Calu3 (cell line): ENCODE data around the gene KRAS. TPM values are rescaled to one million over a fixed set of nuclear protein-coding genes. Genes with fewer than 3 reads are reported as not detected.

ENCODE experiments used
- BruUV-seq: library from RNA; stranded (reverse); fragments of 400-500 nt; replicated peaks from 2 replicates; lab custom pipeline; 2021; lab: Mats Ljungman, UMichigan
- CTCF ChIA-PET: fragments of 300-600 bp; sonication (Branson Sonifier 250); formaldehyde crosslinking; loops from one replicate; lab custom pipeline; 2022; ENCODE audit warnings: antibody characterized with exemption; lab: Charles Lee
- DNase-seq: peaks from one replicate; pipeline ENCODE4 v3.0.0; 2022
- H3K27ac Mint-ChIP-seq: one replicate; pipeline ENCODE4 v1.8.0; 2022; ENCODE audit warnings: mixed read lengths; ENCODE audit not compliant: unreplicated experiment
- H3K27me3 Mint-ChIP-seq: one replicate; pipeline ENCODE4 v1.8.0; 2022; ENCODE audit warnings: mixed read lengths; ENCODE audit not compliant: unreplicated experiment
- H3K36me3 Mint-ChIP-seq: one replicate; pipeline ENCODE4 v1.8.0; 2022; ENCODE audit warnings: mild to moderate bottlenecking, moderate library complexity, mixed read lengths; ENCODE audit not compliant: insufficient read depth, unreplicated experiment
- H3K4me1 Mint-ChIP-seq: one replicate; pipeline ENCODE4 v1.8.0; 2022; ENCODE audit warnings: mild to moderate bottlenecking, low read depth, mixed read lengths; ENCODE audit not compliant: unreplicated experiment
- H3K4me3 Mint-ChIP-seq: one replicate; pipeline ENCODE4 v1.8.0; 2022; ENCODE audit warnings: mild to moderate bottlenecking, low read depth, moderate library complexity, mixed read lengths; ENCODE audit not compliant: unreplicated experiment
- H3K9me3 Mint-ChIP-seq: one replicate; pipeline ENCODE4 v1.8.0; 2022; ENCODE audit warnings: low read depth, mixed read lengths; ENCODE audit not compliant: unreplicated experiment
- intact Hi-C: fragments of 100-400 bp; cut with micrococcal nuclease; formaldehyde crosslinking; loops from one replicate; pipeline ENCODE4 v1.10.0; 2022; ENCODE audit not compliant: unreplicated experiment
- total RNA-seq: library from RNA; stranded (reverse); gene quantifications from 2 replicates; pipeline ENCODE4 v1.2.3, GENCODE V29; 2022
- TF ChIP-seq, protein P1 (sequence below): fragments of 200-600 bp; IDR thresholded peaks from one replicate; pipeline ENCODE4 v1.8.0; 2022; ENCODE audit warnings: antibody characterized with exemption; ENCODE audit not compliant: unreplicated experiment

The KRAS gene
- total RNA-seq, 1 experiment from 2014 or later: 35.2 TPM

DNA sequence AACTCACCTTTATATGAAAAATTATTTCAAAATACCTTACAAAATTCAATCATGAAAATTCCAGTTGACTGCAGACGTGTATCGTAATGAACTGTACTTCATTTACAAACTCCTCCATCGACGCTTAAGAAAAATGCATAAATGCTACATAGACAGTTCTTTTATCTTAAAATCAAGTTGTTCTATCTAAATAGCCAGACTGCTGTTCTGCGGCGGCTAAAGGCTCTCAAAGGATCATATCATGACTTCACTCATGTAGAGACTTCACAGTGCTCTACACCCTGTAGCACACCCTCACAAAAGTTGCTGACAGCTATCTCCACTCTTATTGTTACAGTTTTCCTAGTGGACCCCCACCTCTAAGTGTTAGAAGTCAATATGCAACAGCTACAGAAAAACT, 5.2 kb downstream of the KRAS start:
- H3K9me3 Mint-ChIP-seq: no peaks in the 10 kb centered on the region
- H3K4me1 Mint-ChIP-seq: peaks cover 8% of the 10 kb centered on the region
- DNase-seq: no peak
- H3K4me3 Mint-ChIP-seq: no peak overlapping the region
- no peak overlapping the region for H3K27ac Mint-ChIP-seq
- no peaks in the 10 kb centered on the region for H3K27me3 Mint-ChIP-seq
- no TSS peak for BruUV-seq
- TF ChIP-seq, protein P1, sequence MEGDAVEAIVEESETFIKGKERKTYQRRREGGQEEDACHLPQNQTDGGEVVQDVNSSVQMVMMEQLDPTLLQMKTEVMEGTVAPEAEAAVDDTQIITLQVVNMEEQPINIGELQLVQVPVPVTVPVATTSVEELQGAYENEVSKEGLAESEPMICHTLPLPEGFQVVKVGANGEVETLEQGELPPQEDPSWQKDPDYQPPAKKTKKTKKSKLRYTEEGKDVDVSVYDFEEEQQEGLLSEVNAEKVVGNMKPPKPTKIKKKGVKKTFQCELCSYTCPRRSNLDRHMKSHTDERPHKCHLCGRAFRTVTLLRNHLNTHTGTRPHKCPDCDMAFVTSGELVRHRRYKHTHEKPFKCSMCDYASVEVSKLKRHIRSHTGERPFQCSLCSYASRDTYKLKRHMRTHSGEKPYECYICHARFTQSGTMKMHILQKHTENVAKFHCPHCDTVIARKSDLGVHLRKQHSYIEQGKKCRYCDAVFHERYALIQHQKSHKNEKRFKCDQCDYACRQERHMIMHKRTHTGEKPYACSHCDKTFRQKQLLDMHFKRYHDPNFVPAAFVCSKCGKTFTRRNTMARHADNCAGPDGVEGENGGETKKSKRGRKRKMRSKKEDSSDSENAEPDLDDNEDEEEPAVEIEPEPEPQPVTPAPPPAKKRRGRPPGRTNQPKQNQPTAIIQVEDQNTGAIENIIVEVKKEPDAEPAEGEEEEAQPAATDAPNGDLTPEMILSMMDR: no peak
- intact Hi-C loops: loop anchor here (10.0 kb wide), 1 partner anchor 89 kb away; no protein-coding TSS in a partner anchor
- peaks cover 29% of the 10 kb centered on the region for H3K36me3 Mint-ChIP-seq
- CTCF ChIA-PET: no interaction called here

DNA sequence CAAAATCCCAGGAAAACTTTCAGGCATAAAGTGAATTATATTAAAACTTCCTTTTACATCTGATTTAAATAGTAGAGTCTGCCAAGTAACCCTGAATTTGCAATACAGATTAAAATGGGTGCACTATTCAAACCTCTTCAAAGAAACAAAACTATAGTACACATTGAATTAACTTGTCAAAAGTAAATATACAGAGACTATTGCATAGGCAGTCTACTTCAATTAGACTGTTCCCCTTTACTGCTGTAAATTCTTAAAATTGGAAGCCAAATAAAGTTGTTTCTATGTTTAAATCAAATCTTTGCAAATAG, 7.1 kb downstream of the KRAS start:
- Mint-ChIP-seq H3K4me1 (peaks cover 8% of the 10 kb centered on the region), H3K27ac (peak overlapping the region; percentile 20), H3K4me3 (no peak overlapping the region), H3K36me3 (peaks cover 21% of the 10 kb centered on the region), H3K27me3 (no peaks in the 10 kb centered on the region), H3K9me3 (no peaks in the 10 kb centered on the region)
- BruUV-seq: no TSS peak
- CTCF ChIA-PET: no interaction called here
- intact Hi-C loops: loop anchor here (10.0 kb wide), 1 partner anchor 91 kb away; no protein-coding TSS in a partner anchor
- TF ChIP-seq, protein P1: no peak
- DNase-seq: no peak

- no TSS peak for BruUV-seq
- intact Hi-C loops: loop anchor here (10.0 kb wide), 1 partner anchor 92 kb away; no protein-coding TSS in a partner anchor
- peaks cover 8% of the 10 kb centered on the region for H3K4me1 Mint-ChIP-seq
- no peak for DNase-seq
- no peaks in the 10 kb centered on the region for H3K9me3 Mint-ChIP-seq
- TF ChIP-seq, protein P1: no peak
- CTCF ChIA-PET: no interaction called here
- H3K27me3 Mint-ChIP-seq: no peaks in the 10 kb centered on the region
- H3K4me3 Mint-ChIP-seq: no peak overlapping the region
- H3K27ac Mint-ChIP-seq: peak overlapping the region; percentile 20
- peaks cover 21% of the 10 kb centered on the region for H3K36me3 Mint-ChIP-seq
Measured at GRCh38 chr12:25242981-25243679, 7.6 kb downstream of the KRAS start.

- H3K4me1 Mint-ChIP-seq: peaks cover 8% of the 10 kb centered on the region
- H3K36me3 Mint-ChIP-seq: peaks cover 19% of the 10 kb centered on the region
- no peak overlapping the region for H3K27ac Mint-ChIP-seq
- H3K9me3 Mint-ChIP-seq: no peaks in the 10 kb centered on the region
- TF ChIP-seq, protein P1: peak; percentile 12
- H3K27me3 Mint-ChIP-seq: no peaks in the 10 kb centered on the region
- no peak for DNase-seq
- intact Hi-C loops: loop anchor here (1.0 to 10.0 kb wide), 2 partner anchors 93 to 146 kb away; no protein-coding TSS in a partner anchor
- CTCF ChIA-PET: interaction anchor here (0.9 to 1.2 kb wide), 2 partner anchors 9 to 143 kb away, joined by 3 to 4 read pairs; partner anchors contain the start of gene KRAS
- BruUV-seq: no TSS peak
- no peak overlapping the region for H3K4me3 Mint-ChIP-seq
Measured at GRCh38 chr12:25241167-25242020, 9.3 kb downstream of the KRAS start.
